Mesendoderm (in vitro differentiated cells): ENCODE measurements around the gene ACOT7.

Experiments used
- DNase-seq: peaks from one replicate; pipeline ENCODE4 v3.0.0; 2013
- H2AK5ac ChIP-seq: 2 replicates; pipeline ENCODE4 v1.6.1; 2013; ENCODE audit warnings: low read length, inconsistent platforms
- H2BK120ac ChIP-seq: 2 replicates; pipeline ENCODE4 v1.6.1; 2013; ENCODE audit warnings: low read depth, mild to moderate bottlenecking, low read length, moderate library complexity, mixed read lengths
- H2BK15ac ChIP-seq: replicated peaks from 2 replicates; pipeline ENCODE4 v1.6.1; 2013; ENCODE audit warnings: low read depth, mild to moderate bottlenecking, moderate library complexity
- H2BK5ac ChIP-seq: 2 replicates; pipeline ENCODE4 v1.6.1; 2013; ENCODE audit warnings: low read length, inconsistent platforms
- H3K18ac ChIP-seq: 2 replicates; pipeline ENCODE4 v1.6.1; 2013; ENCODE audit warnings: mild to moderate bottlenecking, low read length, mixed read lengths
- H3K23ac ChIP-seq: one replicate; pipeline ENCODE4 v1.6.1; 2013; ENCODE audit warnings: low read length
- H3K27ac ChIP-seq: 2 replicates; pipeline ENCODE4 v1.5.1; 2013; ENCODE audit warnings: low read depth, mild to moderate bottlenecking, inconsistent platforms, low read length, moderate library complexity
- H3K27me3 ChIP-seq: 2 replicates; pipeline ENCODE4 v1.6.1; 2013; ENCODE audit warnings: low read length, control low read depth, mild to moderate bottlenecking, inconsistent platforms; ENCODE audit not compliant: insufficient read depth, poor library complexity
- H3K36me3 ChIP-seq: 2 replicates; pipeline ENCODE4 v1.6.1; 2013; ENCODE audit warnings: low read length, inconsistent platforms; ENCODE audit not compliant: control insufficient read depth, insufficient read depth
- H3K4ac ChIP-seq: one replicate; pipeline ENCODE4 v1.6.1; 2013; ENCODE audit warnings: low read depth, mild to moderate bottlenecking, low read length, moderate library complexity
- H3K4me1 ChIP-seq: 2 replicates; pipeline ENCODE4 v1.6.1; 2013; ENCODE audit warnings: low read depth, low read length, inconsistent platforms; ENCODE audit not compliant: control insufficient read depth
- H3K4me2 ChIP-seq: 2 replicates; pipeline ENCODE4 v1.6.1; 2013; ENCODE audit warnings: low read length
- H3K4me3 ChIP-seq: 2 replicates; pipeline ENCODE4 v1.5.1; 2013; ENCODE audit warnings: mild to moderate bottlenecking, low read length
- H3K56ac ChIP-seq: one replicate; pipeline ENCODE4 v1.6.1; 2013; ENCODE audit warnings: low read length
- H3K79me1 ChIP-seq: 2 replicates; pipeline ENCODE4 v1.6.1; 2013; ENCODE audit warnings: low read length, inconsistent platforms
- H3K79me2 ChIP-seq: 2 replicates; pipeline ENCODE4 v1.6.1; 2013; ENCODE audit warnings: mild to moderate bottlenecking, low read length; ENCODE audit not compliant: control insufficient read depth, insufficient read depth
- H3K9ac ChIP-seq: 2 replicates; pipeline ENCODE4 v1.6.1; 2013; ENCODE audit warnings: low read length, inconsistent platforms
- H4K5ac ChIP-seq: one replicate; pipeline ENCODE4 v1.6.1; 2013; ENCODE audit warnings: low read length
- H4K8ac ChIP-seq: one replicate; pipeline ENCODE4 v1.6.1; 2013; ENCODE audit warnings: low read depth, mild to moderate bottlenecking, control low read depth, low read length, moderate library complexity
- WGBS: extraction: QIAGEN DNeasy Blood & Tissue Kit; methylation state at CpG from one replicate; pipeline ENCODE4 v1.1.7; 2013; ENCODE audit warnings: low lambda C conversion rate, missing lambda C conversion rate; ENCODE audit not compliant: insufficient coverage; ENCODE audit errors: extremely low coverage; 5-methylcytosine and 5-hydroxymethylcytosine counted together

Gene ACOT7

GRCh38 chr1:6237093-6237492, 156.5 kb downstream of the ACOT7 start:
- no peak overlapping the region for H2BK5ac ChIP-seq
- peaks cover 3% of the 10 kb centered on the region for H3K4me1 ChIP-seq
- no peak overlapping the region for H3K4me2 ChIP-seq
- no peak overlapping the region for H3K4me3 ChIP-seq
- DNase-seq: no peak
- WGBS: no CpG with 5 or more reads among the region's 4 CpGs
- no peak overlapping the region for H3K18ac ChIP-seq
- H4K8ac ChIP-seq: no peak overlapping the region
- H3K23ac ChIP-seq: no peak overlapping the region
- no peak overlapping the region for H2AK5ac ChIP-seq
- peaks cover 15% of the 10 kb centered on the region for H3K27me3 ChIP-seq
- H3K79me1 ChIP-seq: peaks cover 12% of the 10 kb centered on the region
- H3K9ac ChIP-seq: no peak overlapping the region
- H2BK120ac ChIP-seq: no peak overlapping the region
- no peak overlapping the region for H3K4ac ChIP-seq
- peaks cover 3% of the 10 kb centered on the region for H3K36me3 ChIP-seq
- no peak overlapping the region for H2BK15ac ChIP-seq
- no peak overlapping the region for H3K27ac ChIP-seq
- H4K5ac ChIP-seq: no peak overlapping the region
- peaks cover 12% of the 10 kb centered on the region for H3K79me2 ChIP-seq
- no peak overlapping the region for H3K56ac ChIP-seq

- Histone ChIP-seq H3K36me3 (peaks cover 4% of the 10 kb centered on the region), H2BK120ac (peak overlapping the region; percentile 8), H3K18ac (peak overlapping the region; percentile 81), H3K4me2 (peak overlapping the region; percentile 91), H3K9ac (peak overlapping the region; percentile 99), H4K5ac (no peak overlapping the region), H3K4ac (peak overlapping the region; percentile 94), H3K4me1 (peaks cover 3% of the 10 kb centered on the region), H3K27ac (no peak overlapping the region), H4K8ac (no peak overlapping the region), H3K23ac (no peak overlapping the region), H2AK5ac (peak overlapping the region; percentile 38), H3K27me3 (peaks cover 1% of the 10 kb centered on the region), H3K79me2 (peaks cover 12% of the 10 kb centered on the region), H3K4me3 (peak overlapping the region; percentile 95), H3K79me1 (peaks cover 14% of the 10 kb centered on the region), H2BK5ac (no peak overlapping the region), H2BK15ac (no peak overlapping the region), H3K56ac (peak overlapping the region; percentile 99)
- WGBS: no CpG with 5 or more reads among the region's 30 CpGs
- DNase-seq: no peak
These were observed 158.3 kb downstream of the ACOT7 start for GRCh38 chr1:6235296-6235677.

GRCh38 chr1:6234502-6235295, 158.9 kb downstream of the ACOT7 start:
- Histone ChIP-seq H2BK15ac (no peak overlapping the region), H4K8ac (no peak overlapping the region), H2BK120ac (no peak overlapping the region), H3K27ac (no peak overlapping the region), H3K4me1 (peaks cover 3% of the 10 kb centered on the region), H3K79me2 (peaks cover 12% of the 10 kb centered on the region), H3K79me1 (peaks cover 14% of the 10 kb centered on the region), H3K18ac (no peak overlapping the region), H3K4me2 (peak overlapping the region; percentile 91), H2AK5ac (no peak overlapping the region), H3K23ac (no peak overlapping the region), H4K5ac (no peak overlapping the region), H3K36me3 (peaks cover 4% of the 10 kb centered on the region), H3K4ac (no peak overlapping the region), H3K56ac (peak overlapping the region; percentile 99), H3K27me3 (peaks cover 1% of the 10 kb centered on the region), H2BK5ac (no peak overlapping the region), H3K9ac (peak overlapping the region; percentile 99), H3K4me3 (peak overlapping the region; percentile 95)
- DNase-seq: no peak
- WGBS: no CpG with 5 or more reads among the region's 20 CpGs

- Histone ChIP-seq H3K4ac (no peak overlapping the region), H3K9ac (no peak overlapping the region), H2BK120ac (no peak overlapping the region), H3K36me3 (peaks cover 4% of the 10 kb centered on the region), H3K4me1 (peaks cover 3% of the 10 kb centered on the region), H3K79me2 (peaks cover 12% of the 10 kb centered on the region), H2BK5ac (no peak overlapping the region), H2BK15ac (no peak overlapping the region), H3K56ac (no peak overlapping the region), H3K4me3 (no peak overlapping the region), H3K79me1 (peaks cover 14% of the 10 kb centered on the region), H3K18ac (no peak overlapping the region), H4K5ac (no peak overlapping the region), H3K23ac (no peak overlapping the region), H4K8ac (no peak overlapping the region), H2AK5ac (no peak overlapping the region), H3K27me3 (peaks cover 1% of the 10 kb centered on the region), H3K27ac (no peak overlapping the region), H3K4me2 (no peak overlapping the region)
- no CpG with 5 or more reads among the region's 1 CpG for WGBS
- DNase-seq: no peak
These were observed 160.2 kb downstream of the ACOT7 start for GRCh38 chr1:6233376-6233775.

GRCh38 chr1:6225651-6226050, 167.9 kb downstream of the ACOT7 start:
- Histone ChIP-seq H3K79me2 (no peaks in the 10 kb centered on the region), H2AK5ac (no peak overlapping the region), H3K4me3 (no peak overlapping the region), H2BK15ac (no peak overlapping the region), H3K4me1 (no peaks in the 10 kb centered on the region), H3K79me1 (no peaks in the 10 kb centered on the region), H3K56ac (no peak overlapping the region), H4K8ac (no peak overlapping the region), H3K36me3 (peaks cover 14% of the 10 kb centered on the region), H3K4me2 (no peak overlapping the region), H3K27me3 (no peaks in the 10 kb centered on the region), H3K9ac (no peak overlapping the region), H2BK120ac (no peak overlapping the region), H3K27ac (no peak overlapping the region), H4K5ac (no peak overlapping the region), H3K23ac (no peak overlapping the region), H3K18ac (no peak overlapping the region), H3K4ac (no peak overlapping the region), H2BK5ac (no peak overlapping the region)
- no peak for DNase-seq
- WGBS: no CpG with 5 or more reads among the region's 8 CpGs

GRCh38 chr1:6224718-6225117, 168.8 kb downstream of the ACOT7 start:
- no peaks in the 10 kb centered on the region for H3K27me3 ChIP-seq
- WGBS: no CpG with 5 or more reads among the region's 15 CpGs
- H3K79me2 ChIP-seq: no peaks in the 10 kb centered on the region
- H3K36me3 ChIP-seq: peaks cover 14% of the 10 kb centered on the region
- no peak overlapping the region for H3K4me2 ChIP-seq
- H3K23ac ChIP-seq: no peak overlapping the region
- no peak overlapping the region for H3K9ac ChIP-seq
- H3K56ac ChIP-seq: no peak overlapping the region
- DNase-seq: no peak
- H3K79me1 ChIP-seq: no peaks in the 10 kb centered on the region
- no peak overlapping the region for H3K18ac ChIP-seq
- no peak overlapping the region for H4K8ac ChIP-seq
- H3K4me3 ChIP-seq: no peak overlapping the region
- no peaks in the 10 kb centered on the region for H3K4me1 ChIP-seq
- H2BK120ac ChIP-seq: no peak overlapping the region
- H2BK5ac ChIP-seq: no peak overlapping the region
- H3K27ac ChIP-seq: no peak overlapping the region
- H3K4ac ChIP-seq: no peak overlapping the region
- no peak overlapping the region for H2BK15ac ChIP-seq
- no peak overlapping the region for H4K5ac ChIP-seq
- H2AK5ac ChIP-seq: no peak overlapping the region
